HepG2 (cell line): ENCODE results near the gene SPATA33. TPM values are rescaled to one million over a fixed set of nuclear protein-coding genes. Genes with fewer than 3 reads are reported as not detected.

Experiments used
- ARNT ChIP-seq: fragments of 450-650 bp; IDR thresholded peaks from 2 replicates; pipeline ENCODE4 v1.6.1; 2017
- CREM ChIP-seq, 2 experiments: sonication (generic) in 1 of 2; formaldehyde crosslinking in 1 of 2; IDR thresholded peaks; 2 replicates each; pipeline versions ENCODE4 v1.4.0 to v1.6.1; 2016 to 2020; ENCODE audit warnings: antibody characterized with exemption in 1 of 2, mild to moderate bottlenecking in 1 of 2, missing genetic modification reagents in 1 of 2
- HES4 ChIP-seq: sonication (generic); formaldehyde crosslinking; IDR thresholded peaks from 2 replicates; pipeline ENCODE4 v1.9.0; 2021; ENCODE audit warnings: mild to moderate bottlenecking, missing genetic modification reagents, borderline replicate concordance
- HIVEP1 ChIP-seq: sonication (generic); formaldehyde crosslinking; IDR thresholded peaks from 2 replicates; pipeline ENCODE4 v1.4.0; 2020; ENCODE audit warnings: mild to moderate bottlenecking, missing genetic modification reagents
- NKX3-1 ChIP-seq: sonication (generic); formaldehyde crosslinking; IDR thresholded peaks from 2 replicates; pipeline ENCODE4 v1.5.0; 2020; ENCODE audit warnings: missing genetic modification reagents
- SRF ChIP-seq: IDR thresholded peaks from 2 replicates; pipeline ENCODE4 v1.6.1; 2011; ENCODE audit warnings: mild to moderate bottlenecking, low read depth, low read length, moderate library complexity
- ZBTB25 ChIP-seq: IDR thresholded peaks from 2 replicates; pipeline ENCODE4 v1.6.1; 2018; ENCODE audit warnings: missing genetic modification reagents
- ZBTB40 ChIP-seq, 2 experiments: fragments of 450-650 bp in 1 of 2; sonication (generic) in 1 of 2; formaldehyde crosslinking in 1 of 2; IDR thresholded peaks; 2 replicates each; pipeline versions ENCODE4 v1.6.1 to v1.8.0; 2016 to 2022; ENCODE audit warnings: antibody characterized with exemption in 1 of 2, mild to moderate bottlenecking in 1 of 2, missing genetic modification reagents in 1 of 2
- ZNF274 ChIP-seq: sonication (generic); formaldehyde crosslinking; IDR thresholded peaks from 2 replicates; pipeline ENCODE4 v1.5.1; 2020; ENCODE audit warnings: mild to moderate bottlenecking, missing genetic modification reagents
- ZNF275 ChIP-seq: sonication (generic); formaldehyde crosslinking; IDR thresholded peaks from 2 replicates; pipeline ENCODE4 v1.8.0; 2022; ENCODE audit warnings: missing genetic modification reagents, mild to moderate bottlenecking, inconsistent platforms, borderline replicate concordance
- ZNF282 ChIP-seq: fragments of 450-650 bp; IDR thresholded peaks from 2 replicates; pipeline ENCODE4 v1.6.1; 2018; ENCODE audit not compliant: partially characterized antibody
- ZNF543 ChIP-seq: sonication (generic); formaldehyde crosslinking; IDR thresholded peaks from 2 replicates; pipeline ENCODE4 v1.4.0; 2020; ENCODE audit warnings: mild to moderate bottlenecking, missing genetic modification reagents
- ZNF770 ChIP-seq: sonication (generic); formaldehyde crosslinking; IDR thresholded peaks from 2 replicates; pipeline ENCODE4 v1.5.0; 2020; ENCODE audit warnings: mild to moderate bottlenecking, missing genetic modification reagents
- polyA plus RNA-seq, 8 experiments: library from polyadenylated mRNA; depleted of rRNA in 3 of 8; stranded (reverse) in 7 of 8; unstranded in 1 of 8; fragments of >200 nt; fragmentation: Illumina TruSeq in 4 of 8; extraction: Trizol in 4 of 8; gene quantifications; 2 replicates each; pipeline versions ENCODE4 v1.2.1 to v1.2.3, GENCODE V29; 2011 to 2016; ENCODE audit warnings: low read depth in 4 of 8, missing spikeins in 1 of 8, mixed read lengths in 1 of 8; ENCODE audit not compliant: insufficient read depth in 1 of 8
- total RNA-seq, 5 experiments: library from RNA; depleted of rRNA; stranded (reverse); fragments of >200 nt; fragmentation: Illumina TruSeq; extraction: Trizol; gene quantifications; 2 replicates each; pipeline ENCODE4 v1.2.3, GENCODE V29; 2016; ENCODE audit warnings: low read depth in 1 of 5

Gene SPATA33
- total and polyA plus RNA-seq, 2 of the 13 experiments (the other 11 are each of a cell fraction or from before 2014, with no cell fraction given): 5.7 to 11.0 TPM

GRCh38 chr16:89693931-89694783 lies 36.5 kb downstream of the SPATA33 start (continued):
- TF ChIP-seq SRF (no peak), ZBTB40 (IDR thresholded peaks at IDR 0.05) (no peak), ZBTB40 (CRISPR knock-in tag; IDR thresholded peaks at IDR 0.05) (no peak; the same call in 1 of the 2 replicates), HIVEP1 (CRISPR knock-in tag) (no peak), NKX3-1 (CRISPR knock-in tag) (no peak), ZNF543 (CRISPR knock-in tag) (no peak), ZBTB25 (CRISPR knock-in tag) (no peak), HES4 (0 out of 2 replicates have a peak, but pooled peaks have one; percentile 21), ZNF770 (CRISPR knock-in tag) (no peak), ZNF282 (no peak), ARNT (no peak), ZNF275 (CRISPR knock-in tag) (no peak), CREM (IDR thresholded peaks at IDR 0.05) (no peak), CREM (CRISPR knock-in tag; IDR thresholded peaks at IDR 0.05) (no peak), ZNF274 (CRISPR knock-in tag) (no peak)
